ENCODE results near the gene FAM171A1. TPM values are rescaled to one million over a fixed set of nuclear protein-coding genes. Genes with fewer than 3 reads are reported as not detected.

Gene FAM171A1
- total and polyA plus RNA-seq, 2 of the 13 experiments (the other 11 are each of a cell fraction or from before 2014, with no cell fraction given): 21.5 to 34.7 TPM

DNA sequence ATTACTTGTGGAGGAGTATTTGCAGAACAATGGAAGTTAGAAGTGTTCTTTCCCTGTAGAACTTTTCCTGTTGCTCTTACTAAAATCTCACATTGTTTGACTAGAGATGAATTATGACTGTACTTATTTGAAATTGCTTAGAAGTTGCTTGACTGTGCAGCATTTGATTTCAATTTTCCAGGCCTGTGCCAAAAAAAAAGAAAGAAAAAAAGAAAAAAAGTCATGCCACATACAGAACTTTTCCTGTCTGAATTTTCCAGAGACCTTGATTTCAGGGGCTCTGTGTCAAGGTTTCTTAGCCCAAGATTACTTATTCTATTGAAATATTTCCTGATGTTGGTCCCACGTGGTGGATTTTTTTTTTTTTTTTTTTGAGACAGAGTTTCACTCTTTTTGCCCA is 3.5 kb upstream of the FAM171A1 start (continued):
- TF ChIP-seq, protein P1, sequence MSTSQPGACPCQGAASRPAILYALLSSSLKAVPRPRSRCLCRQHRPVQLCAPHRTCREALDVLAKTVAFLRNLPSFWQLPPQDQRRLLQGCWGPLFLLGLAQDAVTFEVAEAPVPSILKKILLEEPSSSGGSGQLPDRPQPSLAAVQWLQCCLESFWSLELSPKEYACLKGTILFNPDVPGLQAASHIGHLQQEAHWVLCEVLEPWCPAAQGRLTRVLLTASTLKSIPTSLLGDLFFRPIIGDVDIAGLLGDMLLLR (CRISPR knock-in tag; IDR thresholded peaks at IDR 0.05): no peak
- no peak for TF ChIP-seq YEATS2 (CRISPR knock-in tag; IDR thresholded peaks at IDR 0.05; ENCODE audit: borderline replicate concordance)
- no peak for TF ChIP-seq JUNB (CRISPR knock-in tag; IDR thresholded peaks at IDR 0.05; ENCODE audit: borderline replicate concordance)
- TF ChIP-seq SPEN (CRISPR knock-in tag; IDR thresholded peaks at IDR 0.05; ENCODE audit: low read depth): no peak
- TF ChIP-seq ZNF776 (CRISPR knock-in tag; IDR thresholded peaks at IDR 0.05): no peak
- no peak for TF ChIP-seq REPIN1 (CRISPR knock-in tag; IDR thresholded peaks at IDR 0.05; ENCODE audit: borderline replicate concordance, low read depth)
- TF ChIP-seq, protein P2, sequence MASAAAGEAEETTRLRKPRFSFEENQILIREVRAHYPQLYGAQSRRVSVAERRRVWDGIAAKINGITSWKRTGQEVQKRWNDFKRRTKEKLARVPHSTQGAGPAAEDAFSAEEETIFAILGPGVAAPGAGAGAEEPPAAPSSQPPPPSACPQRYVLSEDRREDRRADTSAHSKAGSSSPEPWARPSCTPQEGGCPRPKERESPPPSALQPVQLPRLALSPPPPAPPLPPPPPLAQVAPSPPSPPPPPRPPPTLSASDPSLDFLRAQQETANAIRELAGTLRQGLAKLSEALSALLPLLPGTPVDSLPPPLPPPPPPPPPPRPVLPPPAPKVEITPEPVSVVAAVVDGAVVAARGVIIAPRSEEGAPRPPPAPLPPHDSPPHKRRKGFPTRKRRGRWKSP (CRISPR knock-in tag; IDR thresholded peaks at IDR 0.05): no peak
- no peak for TF ChIP-seq HDAC1 (CRISPR knock-in tag; IDR thresholded peaks at IDR 0.05)

DNA sequence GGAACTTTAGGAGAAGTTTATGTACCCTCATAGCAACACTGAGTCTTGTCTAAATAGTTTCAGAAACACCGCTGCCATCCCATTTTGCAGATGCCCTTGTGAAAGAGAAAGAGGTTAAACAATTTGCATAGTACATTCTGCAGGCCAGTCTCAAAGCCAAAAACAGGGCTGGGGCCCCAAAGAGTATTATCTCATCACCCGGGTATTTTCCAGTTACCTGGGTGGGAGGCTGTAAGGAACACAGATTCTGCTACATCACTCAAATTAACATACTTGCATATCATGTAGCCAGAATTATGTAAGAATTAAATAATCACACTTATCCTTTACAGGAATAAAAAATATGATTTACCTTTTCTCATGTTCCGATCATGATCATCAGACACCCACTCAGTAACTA is 3.1 kb upstream of the FAM171A1 start:
- intact Hi-C loops (cut with micrococcal nuclease; ENCODE audit: unreplicated experiment): no loop called here
- BruUV-seq (replicated peaks): no TSS peak
- DNase-seq (ENCODE audit: low spot score) (no peak), FAIRE-seq (no peak), ATAC-seq (no peak)
- peaks cover 12% of the 10 kb centered on the region for H3K79me2 ChIP-seq (ENCODE audit: insufficient read depth, low read length)
- H2AFZ ChIP-seq (ENCODE audit: low read length): no peak overlapping the region
- no peaks in the 10 kb centered on the region for H3K9me3 ChIP-seq (ENCODE audit: low read length)
- H3K36me3 ChIP-seq (replicated peaks in 1 of 2; ENCODE audit: control insufficient read depth in 1 of 2, insufficient read depth in 2 of 2, low read length in 2 of 2): no peaks in the 10 kb centered on the region
- TF ChIP-seq, protein P3, sequence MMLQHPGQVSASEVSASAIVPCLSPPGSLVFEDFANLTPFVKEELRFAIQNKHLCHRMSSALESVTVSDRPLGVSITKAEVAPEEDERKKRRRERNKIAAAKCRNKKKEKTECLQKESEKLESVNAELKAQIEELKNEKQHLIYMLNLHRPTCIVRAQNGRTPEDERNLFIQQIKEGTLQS (CRISPR knock-in tag; IDR thresholded peaks at IDR 0.05): no peak
- ChIA-PET POLR2A (no interaction called here), CTCF (ENCODE audit: low intra/inter-chr PET ratio, low total read pairs) (no interaction called here)
- H3K4me1 ChIP-seq (ENCODE audit: insufficient read depth, low read length): peaks cover 25% of the 10 kb centered on the region
- WGBS (ENCODE audit: low lambda C conversion rate): 53% methylated on average over 3 of the region's 3 CpGs
- in situ Hi-C loops (cut with HindIII; ENCODE audit: extremely low pct_ligation_motif_present, low pct_unique_long_range_greater_than_20kb): loop anchor here (5.0 kb wide), 2 partner anchors 47 to 112 kb away; no protein-coding TSS in a partner anchor
- H4K20me1 ChIP-seq (ENCODE audit: insufficient read depth, low read length): no peaks in the 10 kb centered on the region
- no peak overlapping the region for H3K4me3 ChIP-seq (replicated peaks in 1 of 3; ENCODE audit: insufficient read depth in 1 of 3, low read depth in 2 of 3, low read length in 3 of 3)
- H3K9ac ChIP-seq (ENCODE audit: insufficient read depth, low read depth, low read length): no peak overlapping the region
- peaks cover 0 to 7% of the 10 kb centered on the region in 2 experiments; a peak in 1 of 5 replicates for H3K27me3 ChIP-seq (ENCODE audit: control insufficient read depth in 1 of 2, insufficient read depth in 2 of 2, low read length in 2 of 2)
- no peak overlapping the region for H3K4me2 ChIP-seq (ENCODE audit: low read depth, low read length)
- no peak overlapping the region for H3K27ac ChIP-seq (ENCODE audit: extremely low read length, insufficient read depth, low read length)
